ENCODE data around the gene APOA4. TPM values are rescaled to one million over a fixed set of nuclear protein-coding genes. Genes with fewer than 3 reads are reported as not detected.

Gene APOA4
- total RNA-seq, 1 donor from 2014 or later = not detected

- no peak for TF ChIP-seq CTCF (IDR thresholded peaks at IDR 0.05)
- Mint-ChIP-seq H3K27me3 (ENCODE audit: low read depth) (no peaks in the 10 kb centered on the region), H3K36me3 (ENCODE audit: low read depth) (peaks cover 29% of the 10 kb centered on the region), H3K27ac (ENCODE audit: unreplicated experiment) (no peak overlapping the region), H3K4me1 (ENCODE audit: low read depth) (no peaks in the 10 kb centered on the region), H3K4me3 (ENCODE audit: unreplicated experiment) (no peak overlapping the region), H3K9me3 (ENCODE audit: low read depth) (no peaks in the 10 kb centered on the region)
- DNase-seq (ENCODE audit: low spot score) = no peak
Observed at GRCh38 chr11:116843661-116844060, 20.6 kb upstream of the APOA4 start.

GRCh38 chr11:116842909-116843308, 19.8 kb upstream of the APOA4 start:
- no peak for TF ChIP-seq CTCF (IDR thresholded peaks at IDR 0.05)
- no peak for DNase-seq (ENCODE audit: low spot score)
- Mint-ChIP-seq H3K4me3 (ENCODE audit: unreplicated experiment) (no peak overlapping the region), H3K4me1 (ENCODE audit: low read depth) (no peaks in the 10 kb centered on the region), H3K9me3 (ENCODE audit: low read depth) (no peaks in the 10 kb centered on the region), H3K27me3 (ENCODE audit: low read depth) (no peaks in the 10 kb centered on the region), H3K36me3 (ENCODE audit: low read depth) (peaks cover 29% of the 10 kb centered on the region), H3K27ac (ENCODE audit: unreplicated experiment) (no peak overlapping the region)

- Mint-ChIP-seq H3K4me1 (ENCODE audit: low read depth) (no peaks in the 10 kb centered on the region), H3K36me3 (ENCODE audit: low read depth) (peaks cover 24% of the 10 kb centered on the region), H3K9me3 (ENCODE audit: low read depth) (no peaks in the 10 kb centered on the region), H3K4me3 (ENCODE audit: unreplicated experiment) (no peak overlapping the region), H3K27me3 (ENCODE audit: low read depth) (no peaks in the 10 kb centered on the region), H3K27ac (ENCODE audit: unreplicated experiment) (no peak overlapping the region)
- no peak for TF ChIP-seq CTCF (IDR thresholded peaks at IDR 0.05)
- no peak for DNase-seq (ENCODE audit: low spot score)
Observed at GRCh38 chr11:116842117-116842516, 19.0 kb upstream of the APOA4 start.

GRCh38 chr11:116840746-116841296, 17.7 kb upstream of the APOA4 start:
- Mint-ChIP-seq H3K36me3 (ENCODE audit: low read depth) (peaks cover 13% of the 10 kb centered on the region), H3K27ac (ENCODE audit: unreplicated experiment) (no peak overlapping the region), H3K9me3 (ENCODE audit: low read depth) (no peaks in the 10 kb centered on the region), H3K27me3 (ENCODE audit: low read depth) (no peaks in the 10 kb centered on the region), H3K4me1 (ENCODE audit: low read depth) (peaks cover 4% of the 10 kb centered on the region), H3K4me3 (ENCODE audit: unreplicated experiment) (no peak overlapping the region)
- no peak for DNase-seq (ENCODE audit: low spot score)
- TF ChIP-seq CTCF (IDR thresholded peaks at IDR 0.05) = no peak

- H3K27me3 Mint-ChIP-seq (ENCODE audit: low read depth) = no peaks in the 10 kb centered on the region
- no peak for DNase-seq (ENCODE audit: low spot score)
- peak; percentile 30 for TF ChIP-seq CTCF (IDR thresholded peaks at IDR 0.05)
- H3K4me3 Mint-ChIP-seq (ENCODE audit: unreplicated experiment) = no peak overlapping the region
- H3K4me1 Mint-ChIP-seq (ENCODE audit: low read depth) = peaks cover 9% of the 10 kb centered on the region
- H3K9me3 Mint-ChIP-seq (ENCODE audit: low read depth) = no peaks in the 10 kb centered on the region
- peaks cover 9% of the 10 kb centered on the region for H3K36me3 Mint-ChIP-seq (ENCODE audit: low read depth)
- H3K27ac Mint-ChIP-seq (ENCODE audit: unreplicated experiment) = no peak overlapping the region
Observed at GRCh38 chr11:116840224-116840745, 17.2 kb upstream of the APOA4 start.
